Spleen (tissue), 7 donors: ENCODE results near the gene KSR1.

ENCODE experiments used
- CTCF ChIP-seq, 11 experiments: fragments of 200-600 bp in 7 of 11; fragments of 450-650 bp in 4 of 11; sonication (generic) in 4 of 11; IDR thresholded peaks in 8 of 11; conservative IDR thresholded peaks in 3 of 11; 1 replicate in 7 of 11; 2 replicates in 4 of 11; pipeline versions ENCODE4 v1.4.0 to v1.8.0; 2016 to 2021; ENCODE audit warnings: antibody characterized with exemption in 11 of 11, inconsistent platforms in 4 of 11, mild to moderate bottlenecking in 1 of 11
- POLR2A ChIP-seq, 3 donors: fragments of 450-650 bp; IDR thresholded peaks; one replicate each; pipeline ENCODE4 v1.5.1; 2017; ENCODE audit warnings: antibody characterized with exemption in 3 of 3, mild to moderate bottlenecking in 1 of 3
- donor health status: DM: no; HTN: no; CAD: no; lungs with moderate emphysema.
- donor health status: DM: no; HTN: no; CAD: no.
- donor health status: DM: no; HTN: no; CAD: no.

- TF ChIP-seq CTCF (IDR thresholded peaks at IDR 0.05 in 8 of 11, conservative IDR thresholded peaks at IDR 0.05 in 3 of 11), result no peak
- TF ChIP-seq POLR2A (IDR thresholded peaks at IDR 0.05), result no peak
These were observed 42.9 kb upstream of the KSR1 start for GRCh38 chr17:27413315-27413714.
